ENCODE measurements around the gene AGK. TPM values are rescaled to one million over a fixed set of nuclear protein-coding genes. Genes with fewer than 3 reads are reported as not detected.

AGK gene
- total and polyA plus RNA-seq, 4 donors: 13.7 to 39.1 (median 20.9) TPM

DNA sequence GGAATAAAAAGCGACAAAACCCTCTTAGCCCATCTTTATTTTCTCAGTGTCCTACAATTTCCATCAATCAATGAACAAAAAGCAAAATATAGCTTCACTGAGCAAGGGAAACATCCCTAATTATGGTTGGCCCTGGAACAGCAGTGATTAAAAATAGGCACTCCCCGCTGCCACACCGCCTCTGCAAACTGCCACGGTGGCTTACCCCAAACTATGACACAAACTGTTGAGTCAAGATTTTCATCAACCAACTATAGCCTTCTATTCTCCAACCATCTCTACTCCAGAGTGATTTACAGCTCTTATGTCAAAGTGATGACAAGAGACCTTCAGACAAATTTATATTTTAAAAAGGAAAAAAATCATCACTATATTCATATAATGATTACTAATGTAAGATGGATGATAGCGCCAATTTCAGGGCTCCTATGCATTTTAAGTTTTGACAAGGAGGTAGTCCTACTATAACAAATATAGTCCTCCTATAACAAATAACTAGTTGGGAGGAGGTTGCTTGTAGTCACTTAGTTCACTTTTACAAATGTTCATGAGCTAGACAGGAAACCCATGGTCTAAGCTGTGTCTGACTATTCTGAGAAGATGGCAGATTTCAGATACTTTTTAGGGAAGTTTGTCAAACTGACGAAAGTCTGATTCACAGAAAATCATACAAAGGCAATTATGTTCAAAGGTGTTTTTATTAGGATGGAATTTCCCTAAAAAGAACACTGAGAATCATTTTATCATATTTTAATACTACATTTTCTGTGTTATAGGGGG lies 124.4 kb downstream of the AGK start:
- Histone ChIP-seq H3K27ac (ENCODE audit: low read depth in 1 of 2, low read length in 1 of 2) (no peak overlapping the region), H3K27me3 (ENCODE audit: control insufficient read depth in 3 of 3, insufficient read depth in 3 of 3, low read length in 2 of 3) (no peaks in the 10 kb centered on the region), H3K36me3 (ENCODE audit: control insufficient read depth in 4 of 4, insufficient read depth in 4 of 4, low read length in 4 of 4) (peaks cover 0 to 11% (median 6%) of the 10 kb centered on the region in 4 donors), H3K9ac (ENCODE audit: insufficient read depth in 1 of 2, low read length in 2 of 2) (no peak overlapping the region), H3K4me1 (ENCODE audit: control insufficient read depth in 5 of 5, insufficient read depth in 5 of 5, low read length in 5 of 5) (peaks cover 0 to 5% (median 0%) of the 10 kb centered on the region in 5 donors), H3K4me3 (no peak overlapping the region), H3K9me3 (ENCODE audit: control insufficient read depth in 4 of 4, insufficient read depth in 3 of 4, low read length in 3 of 4) (no peaks in the 10 kb centered on the region)
- TF ChIP-seq, protein P1, sequence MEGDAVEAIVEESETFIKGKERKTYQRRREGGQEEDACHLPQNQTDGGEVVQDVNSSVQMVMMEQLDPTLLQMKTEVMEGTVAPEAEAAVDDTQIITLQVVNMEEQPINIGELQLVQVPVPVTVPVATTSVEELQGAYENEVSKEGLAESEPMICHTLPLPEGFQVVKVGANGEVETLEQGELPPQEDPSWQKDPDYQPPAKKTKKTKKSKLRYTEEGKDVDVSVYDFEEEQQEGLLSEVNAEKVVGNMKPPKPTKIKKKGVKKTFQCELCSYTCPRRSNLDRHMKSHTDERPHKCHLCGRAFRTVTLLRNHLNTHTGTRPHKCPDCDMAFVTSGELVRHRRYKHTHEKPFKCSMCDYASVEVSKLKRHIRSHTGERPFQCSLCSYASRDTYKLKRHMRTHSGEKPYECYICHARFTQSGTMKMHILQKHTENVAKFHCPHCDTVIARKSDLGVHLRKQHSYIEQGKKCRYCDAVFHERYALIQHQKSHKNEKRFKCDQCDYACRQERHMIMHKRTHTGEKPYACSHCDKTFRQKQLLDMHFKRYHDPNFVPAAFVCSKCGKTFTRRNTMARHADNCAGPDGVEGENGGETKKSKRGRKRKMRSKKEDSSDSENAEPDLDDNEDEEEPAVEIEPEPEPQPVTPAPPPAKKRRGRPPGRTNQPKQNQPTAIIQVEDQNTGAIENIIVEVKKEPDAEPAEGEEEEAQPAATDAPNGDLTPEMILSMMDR (IDR thresholded peaks at IDR 0.05; ENCODE audit: control extremely low read depth, extremely low read depth): no peak
- DNase-seq (no peak), ATAC-seq (ENCODE audit: insufficient read depth, low FRiP score) (peak; percentile 53)
- 72 to 82% methylated on average over 6 of the region's 6 CpGs for WGBS, 2 donors

- Histone ChIP-seq H3K4me3 (no peak overlapping the region), H3K9me3 (ENCODE audit: control insufficient read depth in 4 of 4, insufficient read depth in 3 of 4, low read length in 3 of 4) (no peaks in the 10 kb centered on the region), H3K36me3 (ENCODE audit: control insufficient read depth in 4 of 4, insufficient read depth in 4 of 4, low read length in 4 of 4) (peaks cover 0 to 15% (median 6%) of the 10 kb centered on the region in 4 donors), H3K4me1 (ENCODE audit: control insufficient read depth in 5 of 5, insufficient read depth in 5 of 5, low read length in 5 of 5) (peaks cover 0 to 5% (median 0%) of the 10 kb centered on the region in 5 donors), H3K27me3 (ENCODE audit: control insufficient read depth in 3 of 3, insufficient read depth in 3 of 3, low read length in 2 of 3) (no peaks in the 10 kb centered on the region), H3K27ac (ENCODE audit: low read depth in 1 of 2, low read length in 1 of 2) (no peak overlapping the region), H3K9ac (ENCODE audit: insufficient read depth in 1 of 2, low read length in 2 of 2) (no peak overlapping the region)
- DNase-seq: no peak
- no peak for ATAC-seq (ENCODE audit: insufficient read depth, low FRiP score)
- 23 to 67% methylated on average over 3 of the region's 3 CpGs for WGBS, 2 donors
- TF ChIP-seq, protein P1 (IDR thresholded peaks at IDR 0.05; ENCODE audit: control extremely low read depth, extremely low read depth): no peak
Observed at GRCh38 chr7:141676618-141677017, 125.4 kb downstream of the AGK start.

DNA sequence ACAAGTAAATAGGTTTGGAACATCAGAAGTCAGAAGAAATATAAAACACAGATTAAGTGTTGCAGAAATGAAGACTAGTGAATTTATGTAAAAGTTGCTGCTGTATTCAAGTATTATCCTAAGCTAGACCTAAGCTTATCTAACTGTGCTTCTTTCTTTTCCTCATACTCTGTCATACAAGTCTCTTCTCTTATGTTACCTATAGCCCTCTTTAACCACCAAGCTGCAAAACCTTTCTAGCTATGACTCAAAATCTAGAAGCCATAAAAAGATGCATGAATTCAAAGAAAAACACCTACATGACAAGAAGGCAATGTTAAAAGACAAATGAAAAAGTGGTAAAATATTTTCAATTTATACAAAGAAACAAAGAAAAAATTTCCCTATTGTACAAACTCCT lies 127.8 kb downstream of the AGK start:
- no peaks in the 10 kb centered on the region for H3K9me3 ChIP-seq (ENCODE audit: control insufficient read depth in 4 of 4, insufficient read depth in 3 of 4, low read length in 3 of 4)
- no peak for DNase-seq
- H3K9ac ChIP-seq (ENCODE audit: insufficient read depth in 1 of 2, low read length in 2 of 2): no peak overlapping the region
- TF ChIP-seq, protein P1 (IDR thresholded peaks at IDR 0.05; ENCODE audit: control extremely low read depth, extremely low read depth): no peak
- H3K4me1 ChIP-seq (ENCODE audit: control insufficient read depth in 5 of 5, insufficient read depth in 5 of 5, low read length in 5 of 5): peaks cover 0 to 5% (median 0%) of the 10 kb centered on the region in 5 donors
- peaks cover 3 to 18% (median 12%) of the 10 kb centered on the region in 4 donors for H3K36me3 ChIP-seq (ENCODE audit: control insufficient read depth in 4 of 4, insufficient read depth in 4 of 4, low read length in 4 of 4)
- H3K27ac ChIP-seq (ENCODE audit: low read depth in 1 of 2, low read length in 1 of 2): no peak overlapping the region
- ATAC-seq (ENCODE audit: insufficient read depth, low FRiP score): no peak
- no peak overlapping the region for H3K4me3 ChIP-seq
- no peaks in the 10 kb centered on the region for H3K27me3 ChIP-seq (ENCODE audit: control insufficient read depth in 3 of 3, insufficient read depth in 3 of 3, low read length in 2 of 3)

Measured in lung (tissue), 12 donors.